H1 (cell line): Measurements from ENCODE around the gene IARS2. TPM values are rescaled to one million over a fixed set of nuclear protein-coding genes. Genes with fewer than 3 reads are reported as not detected.

Experiments
- CTCF ChIA-PET: fragments of 300-600 bp; sonication (Branson Sonifier 250); formaldehyde crosslinking; loops from one replicate; lab custom pipeline; 2021; ENCODE audit not compliant: partially characterized antibody; lab: Charles Lee
- POLR2A ChIA-PET: fragments of 300-600 bp; sonication (Branson Sonifier 250); formaldehyde crosslinking; loops from one replicate; lab custom pipeline; 2021; ENCODE audit warnings: inconsistent platforms; ENCODE audit not compliant: partially characterized antibody; lab: Charles Lee
- DNase-seq, 2 experiments: peaks; one replicate each; pipeline versions ENCODE4 v3.0.0 to v3.0.0-alpha.2; 2010 to 2022; ENCODE audit warnings: low spot score in 2 of 2, low read depth in 1 of 2, mixed read lengths in 1 of 2
- FAIRE-seq: peaks from 2 replicates; lab custom pipeline; 2011; peaks lifted over from hg19 to GRCh38; lab: Jason Lieb, UNC
- H2AFZ ChIP-seq: 2 replicates; pipeline ENCODE4 v1.8.1; 2012; ENCODE audit warnings: low read length, inconsistent platforms
- H2AK5ac ChIP-seq: 2 replicates; pipeline ENCODE4 v1.6.1; 2013; ENCODE audit warnings: low read depth, low read length
- H2BK120ac ChIP-seq: replicated peaks from 2 replicates; pipeline ENCODE3; 2013; ENCODE audit warnings: low read depth, low read length, inconsistent platforms
- H2BK12ac ChIP-seq: 2 replicates; pipeline ENCODE4 v1.6.1; 2013; ENCODE audit warnings: low read depth, low read length
- H2BK15ac ChIP-seq: 2 replicates; pipeline ENCODE4 v1.6.1; 2013; ENCODE audit warnings: low read length
- H2BK20ac ChIP-seq: 2 replicates; pipeline ENCODE4 v1.6.1; 2013; ENCODE audit warnings: low read length
- H2BK5ac ChIP-seq: 2 replicates; pipeline ENCODE4 v1.6.1; 2013; ENCODE audit warnings: low read depth, low read length
- H3K14ac ChIP-seq: 2 replicates; pipeline ENCODE4 v1.6.1; 2013; ENCODE audit warnings: inconsistent platforms; ENCODE audit not compliant: insufficient read length
- H3K18ac ChIP-seq: 2 replicates; pipeline ENCODE4 v1.6.1; 2013; ENCODE audit warnings: low read length; ENCODE audit errors: extremely low read depth
- H3K23ac ChIP-seq: 2 replicates; pipeline ENCODE4 v1.6.1; 2013; ENCODE audit warnings: inconsistent platforms; ENCODE audit not compliant: insufficient read length
- H3K23me2 ChIP-seq: 2 replicates; pipeline ENCODE4 v1.6.1; 2013; ENCODE audit warnings: low read depth, low read length
- H3K27ac ChIP-seq: 2 replicates; pipeline ENCODE4 v1.6.1; 2011; ENCODE audit warnings: low read depth, low read length, inconsistent platforms
- H3K27me3 ChIP-seq, 4 experiments: replicated peaks in 1 of 4; 1 replicate in 1 of 4; 2 replicates in 3 of 4; pipeline versions ENCODE4 v1.6.1 to v1.8.1; 2011 to 2013; ENCODE audit warnings: low read length in 3 of 4, mild to moderate bottlenecking in 3 of 4, inconsistent platforms in 2 of 4, mixed read lengths in 2 of 4, moderate library complexity in 1 of 4; ENCODE audit not compliant: control insufficient read depth in 3 of 4, insufficient read depth in 3 of 4; ENCODE audit errors: extremely low read depth in 1 of 4
- H3K36me3 ChIP-seq, 4 experiments: 2 replicates each; pipeline versions ENCODE4 v1.6.1 to v1.8.1; 2011 to 2013; ENCODE audit warnings: mild to moderate bottlenecking in 4 of 4, low read length in 3 of 4, moderate library complexity in 2 of 4, control low read depth in 1 of 4, inconsistent platforms in 1 of 4; ENCODE audit not compliant: insufficient read depth in 4 of 4, control insufficient read depth in 2 of 4
- H3K4ac ChIP-seq: replicated peaks from 2 replicates; pipeline ENCODE3; 2013; ENCODE audit warnings: low read length, low read depth, mixed read lengths, inconsistent platforms; ENCODE audit not compliant: insufficient read length
- H3K4me1 ChIP-seq, 4 experiments: replicated peaks in 1 of 4; 1 replicate in 1 of 4; 2 replicates in 3 of 4; pipeline versions ENCODE4 v1.6.1 to v1.8.1; 2011 to 2013; ENCODE audit warnings: low read length in 3 of 4, inconsistent platforms in 2 of 4, mixed read lengths in 1 of 4; ENCODE audit not compliant: insufficient read depth in 4 of 4, control insufficient read depth in 3 of 4
- H3K4me2 ChIP-seq, 2 experiments: 2 replicates each; pipeline versions ENCODE4 v1.6.1 to v1.8.1; 2011 to 2013; ENCODE audit warnings: low read depth in 2 of 2, low read length in 2 of 2, control low read depth in 1 of 2, inconsistent platforms in 1 of 2, mild to moderate bottlenecking in 1 of 2; ENCODE audit not compliant: insufficient read depth in 1 of 2
- H3K4me3 ChIP-seq, 4 experiments: fragments of 200-600, 300-600 bp in 1 of 4; sonication (generic), shearing (Covaris generic), sonication (Bioruptor Twin) in 1 of 4; 2 replicates each; pipeline versions ENCODE4 v1.5.1 to v1.8.1; 2011 to 2016; ENCODE audit warnings: low read length in 4 of 4, low read depth in 3 of 4, control low read depth in 2 of 4, inconsistent platforms in 2 of 4, mild to moderate bottlenecking in 2 of 4, mixed read lengths in 1 of 4, moderate library complexity in 1 of 4; ENCODE audit not compliant: insufficient read depth in 2 of 4; ENCODE audit errors: extremely low read depth in 1 of 4
- H3K56ac ChIP-seq: replicated peaks from 2 replicates; pipeline ENCODE3; 2013; ENCODE audit warnings: low read depth, mild to moderate bottlenecking, mixed read lengths, low read length, inconsistent platforms; ENCODE audit not compliant: insufficient read length
- H3K79me1 ChIP-seq: 2 replicates; pipeline ENCODE4 v1.6.1; 2013; ENCODE audit warnings: low read depth, low read length, control low read depth
- H3K79me2 ChIP-seq, 2 experiments: 2 replicates each; pipeline versions ENCODE4 v1.6.1 to v1.8.1; 2012 to 2013; ENCODE audit warnings: low read length in 2 of 2, mild to moderate bottlenecking in 2 of 2, inconsistent platforms in 1 of 2; ENCODE audit not compliant: insufficient read depth in 2 of 2, control insufficient read depth in 1 of 2
- H3K9ac ChIP-seq, 4 experiments: replicated peaks in 1 of 4; 1 replicate in 1 of 4; 2 replicates in 3 of 4; pipeline versions ENCODE4 v1.6.1 to v1.8.1; 2011 to 2013; ENCODE audit warnings: low read depth in 3 of 4, low read length in 3 of 4, control low read depth in 2 of 4, mild to moderate bottlenecking in 2 of 4, moderate library complexity in 2 of 4, inconsistent platforms in 1 of 4; ENCODE audit errors: extremely low read depth in 1 of 4
- H3K9me3 ChIP-seq, 2 experiments: 2 replicates each; pipeline versions ENCODE4 v1.6.1 to v1.8.1; 2012 to 2013; ENCODE audit warnings: mild to moderate bottlenecking in 2 of 2, moderate library complexity in 2 of 2, control low read depth in 1 of 2, inconsistent platforms in 1 of 2, low read depth in 1 of 2, low read length in 1 of 2, mixed read lengths in 1 of 2; ENCODE audit not compliant: insufficient read depth in 2 of 2
- H4K20me1 ChIP-seq, 2 experiments: replicated peaks in 1 of 2; 2 replicates each; pipeline versions ENCODE3 to v1.8.1; 2011 to 2013; ENCODE audit warnings: inconsistent platforms in 2 of 2, low read length in 2 of 2, mild to moderate bottlenecking in 1 of 2; ENCODE audit not compliant: insufficient read depth in 2 of 2, control insufficient read depth in 1 of 2
- H4K5ac ChIP-seq: 2 replicates; pipeline ENCODE4 v1.6.1; 2013; ENCODE audit warnings: low read length, low read depth, mixed read lengths, inconsistent platforms; ENCODE audit not compliant: insufficient read length
- H4K8ac ChIP-seq: 2 replicates; pipeline ENCODE4 v1.8.0; 2013; ENCODE audit warnings: mild to moderate bottlenecking, moderate library complexity, low read length, inconsistent platforms; ENCODE audit not compliant: insufficient read depth; ENCODE audit errors: extremely low read depth
- H4K91ac ChIP-seq: replicated peaks from 2 replicates; pipeline ENCODE3; 2013; ENCODE audit warnings: low read length, mixed read lengths, inconsistent platforms; ENCODE audit not compliant: insufficient read length
- BRCA1 ChIP-seq: IDR thresholded peaks from 2 replicates; pipeline ENCODE4 v1.6.1; 2012; ENCODE audit warnings: low read depth, low read length, improper control_type of control experiment
- JUN ChIP-seq: IDR thresholded peaks from 2 replicates; pipeline ENCODE4 v1.6.1; 2011; ENCODE audit warnings: low read depth, mild to moderate bottlenecking, improper control_type of control experiment, low read length
- ZNF274 ChIP-seq: IDR thresholded peaks from 2 replicates; pipeline ENCODE4 v1.7.0; 2012; ENCODE audit warnings: low read length, borderline replicate concordance; ENCODE audit errors: extremely low read depth
- WGBS, 2 experiments: shearing (Covaris generic) in 1 of 2; methylation state at CpG; one replicate each; pipeline versions ENCODE4 v1.1.6 to v1.1.7; 2013 to 2015; ENCODE audit warnings: low lambda C conversion rate in 2 of 2, mixed read lengths in 2 of 2, inconsistent platforms in 1 of 2, low coverage in 1 of 2, missing lambda C conversion rate in 1 of 2; ENCODE audit not compliant: insufficient replicate concordance in 2 of 2, insufficient coverage in 1 of 2, insufficient read length in 1 of 2; ENCODE audit errors: extremely low coverage in 1 of 2, missing lambda C conversion rate in 1 of 2; 5-methylcytosine and 5-hydroxymethylcytosine counted together
- polyA plus RNA-seq, 7 experiments: library from polyadenylated mRNA; depleted of rRNA in 3 of 7; stranded (reverse) in 5 of 7; unstranded in 2 of 7; fragments of >200 nt in 5 of 7; fragments of 200-250 nt in 2 of 7; gene quantifications; 1 replicate in 5 of 7; 2 replicates in 1 of 7; 4 replicates in 1 of 7; pipeline versions ENCODE4 v1.2.1 to v1.2.3, GENCODE V29; 2011 to 2013; ENCODE audit warnings: missing spikeins in 2 of 7, mixed read lengths in 2 of 7
- total RNA-seq: library from RNA; stranded (reverse); fragmentation: NEBNext Ultra II Directional; extraction: Animal tissue kit (Norgen Biotek cat#: 25700); gene quantifications from 2 replicates; pipeline ENCODE4 v1.2.1, GENCODE V29; 2021
- TF ChIP-seq, protein P1 (sequence below): IDR thresholded peaks from 2 replicates; pipeline ENCODE4 v1.6.1; 2012; ENCODE audit warnings: inconsistent platforms

The IARS2 gene
- total and polyA plus RNA-seq, 2 of the 8 experiments (the other 6 are each of a cell fraction or from before 2014, with no cell fraction given), result 15.0 to 69.8 TPM

DNA sequence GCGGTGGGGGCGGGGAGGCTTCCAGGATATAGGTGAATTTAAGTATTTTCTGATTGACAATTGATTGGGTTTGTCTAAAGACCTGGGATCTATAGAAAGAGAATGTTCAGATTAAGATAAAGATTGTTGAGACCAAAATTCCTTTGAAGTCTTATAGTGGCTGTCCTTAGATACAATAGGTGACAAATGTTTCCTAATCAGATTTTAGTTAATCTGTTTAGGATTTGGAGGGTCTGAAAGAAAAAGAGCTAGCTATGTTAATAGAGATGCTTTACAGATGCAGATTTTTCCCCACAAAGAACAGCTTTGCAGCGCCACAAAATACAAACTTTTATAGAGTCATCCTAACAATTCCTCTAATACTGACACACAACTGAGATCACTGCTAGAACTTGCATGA, 33.1 kb upstream of the IARS2 start:
- Histone ChIP-seq H2AFZ (no peak overlapping the region), H3K4me1 (0 out of 7 replicates have a peak, but pooled peaks cover 0 to 3% (median 0%) of the 10 kb centered on the region in 4 experiments), H3K9ac (no peak overlapping the region), H2BK5ac (no peak overlapping the region), H3K9me3 (no peaks in the 10 kb centered on the region), H2BK120ac (no peak overlapping the region), H3K36me3 (peaks cover 0 to 20% (median 1%) of the 10 kb centered on the region in 4 experiments; a peak in 3 of 8 replicates), H3K4me3 (no peak overlapping the region), H3K27me3 (no peaks in the 10 kb centered on the region), H3K4ac (no peak overlapping the region), H4K5ac (no peak overlapping the region), H3K79me2 (no peaks in the 10 kb centered on the region), H4K91ac (no peak overlapping the region), H3K56ac (no peak overlapping the region), H2BK12ac (no peak overlapping the region), H3K18ac (no peak overlapping the region), H2BK20ac (no peak overlapping the region), H3K14ac (no peak overlapping the region), H4K20me1 (no peaks in the 10 kb centered on the region), H4K8ac (no peak overlapping the region), H3K23ac (no peak overlapping the region), H2BK15ac (no peak overlapping the region), H3K27ac (no peak overlapping the region), H2AK5ac (no peak overlapping the region), H3K23me2 (no peaks in the 10 kb centered on the region), H3K4me2 (no peak overlapping the region), H3K79me1 (no peaks in the 10 kb centered on the region)
- no peak for FAIRE-seq
- DNase-seq, result no peak
- ChIA-PET POLR2A (interaction anchor here (1.3 kb wide), 1 partner anchor 25 kb away, joined by 3 read pairs; no protein-coding TSS in a partner anchor), CTCF (interaction anchor here (0.6 to 2.5 kb wide), 2 partner anchors 25 to 821 kb away, joined by 3 to 9 read pairs; no protein-coding TSS in a partner anchor)
- WGBS, 2 experiments, result 79% methylated on average over 3 of the region's 3 CpGs; no CpG with 5 or more reads in 1 of the 2 experiments
- TF ChIP-seq, protein P1, sequence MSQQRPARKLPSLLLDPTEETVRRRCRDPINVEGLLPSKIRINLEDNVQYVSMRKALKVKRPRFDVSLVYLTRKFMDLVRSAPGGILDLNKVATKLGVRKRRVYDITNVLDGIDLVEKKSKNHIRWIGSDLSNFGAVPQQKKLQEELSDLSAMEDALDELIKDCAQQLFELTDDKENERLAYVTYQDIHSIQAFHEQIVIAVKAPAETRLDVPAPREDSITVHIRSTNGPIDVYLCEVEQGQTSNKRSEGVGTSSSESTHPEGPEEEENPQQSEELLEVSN, result no peak
- TF ChIP-seq BRCA1, result no peak
- no peak for TF ChIP-seq JUN
- TF ChIP-seq ZNF274, result no peak
